GM21529 (cell line): ENCODE results near the gene RNF187.
A peak's percentile ranks its signal among the peaks of the same experiment; 100 is the strongest.

Source experiments
- ATAC-seq: cut with Tn5 transposase; IDR thresholded peaks from one replicate; pipeline ENCODE4 v1.9.1; 2021; ENCODE audit not compliant: unreplicated experiment

RNF187 gene

DNA sequence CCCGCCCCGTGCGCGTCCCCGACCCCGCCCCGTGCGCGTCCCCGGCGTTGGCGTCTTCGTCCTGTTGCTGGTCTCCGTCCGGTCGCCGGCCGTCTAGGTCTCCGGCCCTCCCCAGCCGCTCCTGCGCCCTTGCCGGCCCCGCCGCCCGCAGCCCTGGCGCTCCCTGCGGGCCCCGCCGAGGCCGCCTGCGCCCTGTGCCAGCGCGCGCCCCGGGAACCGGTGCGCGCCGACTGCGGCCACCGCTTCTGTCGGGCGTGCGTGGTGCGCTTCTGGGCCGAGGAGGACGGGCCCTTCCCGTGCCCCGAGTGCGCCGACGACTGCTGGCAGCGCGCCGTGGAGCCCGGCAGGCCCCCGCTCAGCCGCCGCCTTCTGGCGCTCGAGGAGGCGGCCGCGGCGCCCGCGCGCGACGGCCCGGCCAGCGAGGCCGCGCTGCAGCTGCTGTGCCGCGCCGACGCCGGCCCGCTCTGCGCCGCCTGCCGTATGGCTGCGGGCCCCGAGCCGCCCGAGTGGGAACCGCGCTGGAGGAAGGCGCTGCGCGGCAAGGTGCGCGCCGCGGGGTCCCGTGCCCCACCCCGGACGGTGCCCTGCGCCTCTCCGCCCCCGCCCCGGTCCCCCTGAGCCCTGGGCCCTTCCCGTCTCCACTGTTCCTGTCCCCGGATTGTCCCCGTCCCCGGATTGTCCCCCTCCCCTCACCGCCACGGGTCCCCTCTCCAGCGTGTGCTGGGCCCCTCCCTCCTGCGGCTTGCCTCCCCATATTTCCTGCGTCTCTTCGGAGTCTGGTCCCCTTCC, at the start of gene RNF187:
Gene RNF187 (plus strand): TSS at position 47 of the 789 bp plus-strand sequence.
- ATAC-seq: peak; percentile 62

DNA sequence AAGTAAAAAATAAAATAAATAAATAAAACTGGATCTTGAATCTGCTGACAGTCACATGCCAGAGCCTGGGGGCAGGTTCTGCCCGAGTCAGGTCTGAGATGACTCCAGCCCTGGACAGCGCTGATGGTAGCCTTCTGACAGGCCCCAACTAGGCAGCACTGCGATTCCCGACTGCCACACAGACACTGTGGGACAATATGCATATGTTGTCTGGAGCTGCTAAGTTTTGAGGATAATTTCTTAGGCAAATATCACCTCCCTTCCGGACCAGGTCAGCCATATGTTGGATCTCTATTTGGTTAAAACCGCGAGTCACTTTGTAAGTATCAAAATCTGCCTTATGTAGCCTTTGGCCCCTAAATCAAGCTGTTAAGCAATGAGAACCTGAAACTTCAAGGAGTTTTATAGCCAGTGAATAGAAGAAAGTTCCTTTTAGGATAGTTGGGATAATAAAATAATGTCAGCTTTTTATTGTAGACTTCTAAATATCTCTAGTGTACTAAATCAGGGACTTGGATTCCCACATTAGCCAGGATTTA, 49.7 kb upstream of the RNF187 start:
- no peak for ATAC-seq

DNA sequence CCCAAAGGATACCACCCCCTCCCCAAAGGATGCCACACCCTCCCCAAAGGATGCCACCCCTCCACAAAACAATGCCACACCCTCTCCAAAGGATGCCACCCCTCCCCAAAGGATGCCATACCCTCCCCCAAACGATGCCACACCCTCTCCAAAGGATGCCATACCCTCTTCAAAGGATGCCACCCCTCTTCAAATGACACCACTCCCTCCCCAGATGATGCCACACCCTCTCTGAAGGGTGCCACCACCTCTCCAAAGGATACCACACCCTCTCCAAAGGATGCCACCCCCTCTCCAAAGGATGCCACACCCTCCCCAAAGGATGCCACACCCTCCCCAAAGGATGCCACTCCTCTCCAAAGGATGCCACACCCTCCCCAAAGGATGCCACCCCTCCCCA, 48.9 kb upstream of the RNF187 start:
- no peak for ATAC-seq

DNA sequence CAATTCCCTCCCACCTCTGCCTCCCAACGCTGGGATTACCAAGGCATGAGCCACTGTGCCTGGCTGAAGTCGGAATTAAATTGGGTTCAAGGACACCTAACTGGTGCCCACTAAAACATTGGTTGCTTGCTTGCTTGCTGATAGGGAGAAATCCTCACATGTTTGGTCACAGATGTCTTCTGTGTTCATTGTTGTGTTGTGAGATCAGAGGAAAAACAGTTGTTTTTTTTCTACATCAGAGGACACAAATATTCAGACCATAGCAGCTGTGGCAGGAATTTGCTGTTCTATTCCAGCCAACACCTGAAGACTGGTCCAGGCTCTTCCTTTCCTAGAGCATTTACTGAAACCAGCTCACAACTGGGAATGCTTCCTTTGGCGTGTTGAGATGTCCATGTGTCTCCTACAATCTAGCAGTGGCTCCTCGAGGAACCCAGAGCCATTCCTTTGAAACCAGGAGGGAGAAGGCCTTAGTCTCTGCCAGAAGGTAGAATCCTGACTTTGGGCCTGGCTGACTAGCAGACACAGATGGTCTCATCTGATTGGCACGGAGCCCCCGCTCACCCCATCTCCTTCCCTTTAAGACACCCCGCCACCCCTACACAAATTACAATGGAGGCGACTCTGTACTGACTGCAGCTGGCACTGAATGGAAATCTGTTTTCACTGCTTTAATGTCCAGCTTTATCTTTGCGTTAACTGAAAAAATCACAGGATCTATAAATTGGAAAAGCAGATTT, 46.3 kb upstream of the RNF187 start:
- ATAC-seq: no peak

DNA sequence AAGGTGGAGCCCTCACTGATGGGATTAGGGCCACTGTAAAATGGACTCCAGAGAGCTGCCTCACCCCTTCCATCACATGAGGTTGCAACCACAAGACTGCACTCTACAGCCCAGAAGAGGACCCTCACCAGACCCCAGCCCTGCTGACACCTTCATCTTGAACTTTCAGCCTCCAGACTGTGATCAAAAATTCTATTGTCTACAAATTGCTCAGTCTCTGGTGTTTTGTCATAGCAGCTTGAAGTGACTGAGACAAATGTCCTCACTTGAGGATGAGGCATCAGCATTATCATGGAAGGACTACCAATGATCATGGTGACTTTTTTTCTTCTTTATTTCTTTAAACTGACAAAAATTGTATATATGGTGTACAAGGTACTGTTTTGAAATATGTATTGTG, 43.8 kb upstream of the RNF187 start:
- no peak for ATAC-seq

DNA sequence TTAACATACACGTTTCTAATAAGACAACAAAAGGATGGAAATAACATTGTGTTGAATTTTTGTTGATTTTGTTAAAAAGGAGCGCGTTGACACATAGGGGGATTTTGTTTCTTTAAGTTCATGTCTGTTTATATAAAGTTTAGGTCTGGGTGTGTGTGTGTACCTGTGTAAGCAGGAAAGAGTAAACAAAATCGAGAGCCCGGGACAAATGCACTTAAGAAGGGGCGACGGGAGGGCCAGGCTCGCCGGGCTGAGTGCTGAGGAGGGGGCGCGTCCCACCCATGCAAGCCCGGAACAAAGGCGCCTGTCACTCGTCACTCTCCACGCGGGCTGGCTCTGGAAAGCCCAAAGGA, 41.7 kb upstream of the RNF187 start:
- ATAC-seq: peak; percentile 18

DNA sequence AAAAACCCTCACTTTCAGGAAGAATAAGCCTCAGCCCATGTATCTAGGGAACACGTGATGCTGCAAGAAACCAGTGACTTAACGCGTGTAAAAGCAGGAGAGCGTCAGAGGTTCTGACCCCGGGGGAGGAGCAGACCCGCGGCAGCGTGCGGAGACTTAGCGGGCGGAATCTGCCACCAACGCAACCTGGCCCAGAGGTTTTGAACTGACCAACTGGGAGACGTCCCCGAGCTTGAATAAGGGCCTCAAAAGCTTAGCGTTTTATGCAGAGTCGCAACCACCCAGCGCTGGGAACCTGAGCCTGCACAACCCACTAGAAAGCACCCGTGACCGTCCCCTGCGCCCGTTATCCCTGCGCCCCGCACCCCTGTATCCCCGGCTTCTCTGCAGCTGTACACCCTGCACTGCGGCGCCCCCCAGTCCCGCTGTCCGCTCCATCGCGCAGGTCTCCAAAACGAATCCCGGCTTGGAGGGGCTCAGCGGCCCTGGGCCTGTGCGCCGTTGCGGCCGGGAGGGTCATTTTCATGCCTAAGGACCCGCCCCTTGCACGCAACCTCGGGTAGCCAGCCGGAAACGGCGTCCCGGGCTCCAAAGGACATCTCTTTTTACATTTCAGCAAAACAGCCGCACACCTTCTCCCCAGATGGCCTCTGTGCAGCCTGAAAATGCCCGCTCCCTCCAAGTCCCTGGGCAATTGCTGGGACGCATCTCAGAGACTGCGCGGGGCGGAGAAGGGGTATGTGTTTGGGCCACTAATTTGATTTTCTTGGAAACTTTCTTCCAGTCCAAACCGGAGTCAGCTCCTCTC, 41.1 kb upstream of the RNF187 start:
- ATAC-seq: peak; percentile 83

DNA sequence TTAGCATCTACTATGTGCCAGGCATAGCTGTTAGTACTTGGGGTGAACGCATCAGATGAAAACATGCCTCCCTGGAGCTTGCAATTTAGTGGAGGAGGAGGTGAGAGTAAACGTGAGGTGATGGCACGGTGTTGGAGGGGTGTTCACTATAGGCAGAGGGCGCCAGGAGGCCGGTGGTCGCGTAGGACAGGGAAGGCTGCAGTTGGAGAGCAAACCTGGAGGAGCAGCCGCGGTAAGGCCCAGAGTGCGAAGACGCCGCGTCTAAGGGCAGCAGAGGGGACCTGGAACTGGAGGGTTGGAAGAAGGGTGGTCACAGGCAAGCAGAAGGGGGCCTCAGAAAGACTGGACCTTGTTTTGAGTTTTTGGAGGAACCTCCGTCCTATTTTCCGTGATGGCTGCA, 40.3 kb upstream of the RNF187 start:
- ATAC-seq: no peak

DNA sequence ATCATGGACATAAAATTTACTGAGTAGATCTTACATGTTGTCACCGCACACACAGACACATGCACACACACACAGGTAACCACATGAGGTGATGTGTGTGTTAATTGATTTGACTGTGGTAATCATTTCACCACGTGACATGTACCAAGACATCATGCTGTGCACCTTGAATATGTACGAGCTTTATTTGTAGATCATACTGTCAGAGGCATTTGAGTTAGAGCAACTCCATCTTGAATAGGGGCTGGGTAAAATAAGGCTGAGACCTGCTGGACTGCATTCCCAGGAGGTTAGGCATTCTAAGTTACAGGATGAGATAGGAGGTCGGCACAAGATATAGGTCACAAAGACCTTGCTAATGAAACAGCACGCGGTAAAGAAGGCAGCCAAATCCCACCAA, 38.8 kb upstream of the RNF187 start:
- no peak for ATAC-seq

DNA sequence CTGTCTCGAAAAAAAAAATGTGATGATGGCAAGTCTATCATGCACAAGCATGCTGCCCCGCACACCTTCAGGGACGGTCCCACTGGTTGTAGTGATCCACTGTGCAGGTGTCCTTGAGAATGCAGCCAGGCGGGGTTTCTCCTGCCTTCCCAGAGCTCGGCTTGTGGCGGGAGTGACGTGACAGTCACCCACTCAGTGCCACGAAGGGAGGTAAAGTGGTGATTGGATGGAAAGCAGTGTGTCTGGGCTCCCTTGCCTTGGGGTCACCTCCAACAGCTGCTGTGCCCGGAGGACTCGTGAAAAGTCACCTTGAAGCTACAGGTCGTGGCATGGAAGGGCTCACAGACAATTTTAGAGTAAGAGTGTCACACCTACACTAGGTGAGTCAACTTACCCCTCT, 37.0 kb upstream of the RNF187 start:
- ATAC-seq: no peak

DNA sequence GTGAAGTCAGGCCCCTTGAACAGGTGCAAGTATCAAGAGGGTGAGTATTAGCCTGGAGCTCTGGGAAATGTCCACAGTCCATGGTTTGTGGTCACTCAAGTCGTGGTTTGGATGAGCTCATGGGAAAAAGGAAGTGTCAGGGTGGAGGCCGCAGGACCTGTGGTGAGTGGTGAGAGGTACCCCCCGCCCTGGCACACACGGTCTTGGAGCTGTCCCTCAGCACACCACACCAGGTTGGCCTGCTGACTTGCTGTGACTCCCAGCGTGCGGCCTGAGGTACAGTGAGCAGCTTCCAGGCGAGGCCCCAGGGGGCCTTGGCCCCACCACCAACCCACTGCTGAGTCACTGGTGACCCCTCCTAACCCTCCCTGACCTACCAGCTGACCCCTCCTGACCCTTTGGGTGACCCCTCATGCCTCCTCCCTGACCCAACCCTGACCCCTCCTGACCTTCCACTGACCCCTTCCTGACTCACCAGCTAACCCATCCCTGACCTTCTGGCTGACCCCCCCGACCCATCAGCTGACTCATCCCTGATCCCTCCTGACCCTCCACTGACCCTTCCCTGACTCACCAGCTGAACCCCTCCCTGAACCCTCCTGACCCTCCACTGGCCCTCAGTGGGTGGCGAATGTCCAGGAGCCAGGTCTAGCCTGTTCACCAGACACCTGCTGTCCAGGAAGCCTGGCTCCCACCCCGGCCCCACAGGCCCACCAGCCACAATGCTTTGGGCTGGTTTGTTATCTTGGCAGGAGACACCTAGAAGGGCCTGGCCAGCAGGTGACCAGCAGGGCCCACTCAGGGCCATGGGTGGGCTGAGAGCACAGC, 34.8 kb upstream of the RNF187 start:
- ATAC-seq: no peak

DNA sequence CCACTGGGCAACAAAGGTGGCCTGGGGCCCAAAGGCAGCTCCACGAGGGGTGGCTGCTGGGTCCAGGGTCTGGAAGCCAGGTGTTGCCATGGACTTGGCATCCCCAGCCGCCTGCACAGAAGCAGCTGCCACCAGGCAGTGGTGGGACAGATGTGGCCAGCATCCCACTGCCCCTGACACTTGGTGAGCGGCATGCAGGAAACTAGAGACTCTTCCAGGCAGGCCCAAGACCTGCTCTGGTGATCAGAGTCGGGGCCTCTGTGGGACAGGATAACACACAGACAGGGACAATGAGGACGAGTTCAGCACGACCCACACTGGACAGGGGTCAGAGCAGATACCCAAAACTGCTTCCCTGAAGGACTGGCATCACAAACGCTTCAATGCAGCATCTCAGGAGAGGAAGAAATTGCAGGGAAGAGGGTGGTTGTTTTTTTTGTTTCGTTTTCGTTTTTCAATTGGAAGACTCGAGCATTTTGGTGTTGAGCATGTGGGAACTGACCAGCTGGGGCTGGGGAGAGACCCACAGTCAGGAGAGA, 34.1 kb upstream of the RNF187 start:
- ATAC-seq: no peak

DNA sequence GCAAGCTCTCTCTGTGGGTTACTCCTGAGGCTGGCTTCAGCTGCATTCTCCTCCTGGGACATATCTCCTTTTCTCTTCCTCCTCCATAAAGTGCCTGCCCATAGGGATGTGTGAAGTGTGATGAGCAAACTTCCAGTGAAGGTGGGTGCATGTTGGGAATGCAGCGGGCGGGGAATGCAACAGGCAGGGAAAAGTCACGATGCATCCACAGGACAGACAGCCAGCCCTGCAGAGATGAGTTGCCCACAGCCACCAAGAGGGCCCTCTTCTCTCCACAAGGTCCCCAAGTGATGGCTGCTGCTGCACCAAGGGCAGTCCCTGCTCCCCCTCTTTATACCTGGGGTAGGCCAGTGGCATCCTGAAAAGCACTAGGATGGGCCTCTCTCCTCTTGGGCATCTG, 33.6 kb upstream of the RNF187 start:
- ATAC-seq: no peak

DNA sequence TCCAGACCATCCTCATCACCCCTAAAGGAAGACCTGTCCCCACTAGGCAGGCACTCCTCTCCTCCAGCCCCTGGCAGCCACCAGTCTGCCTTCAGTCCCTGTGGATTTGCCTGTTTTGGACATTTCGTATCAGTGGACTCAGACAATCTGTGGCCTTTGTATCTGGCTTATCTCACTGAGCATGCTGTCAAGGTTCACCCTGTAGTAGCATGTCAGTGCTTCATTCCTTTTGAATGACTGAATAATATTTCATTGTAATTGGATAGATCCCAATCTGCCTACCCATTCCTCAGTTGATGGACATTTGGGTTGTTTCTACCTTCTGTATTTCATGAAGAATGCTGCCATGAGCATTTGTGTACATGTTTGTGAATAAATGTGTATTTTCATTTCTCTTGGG, 32.9 kb upstream of the RNF187 start:
- ATAC-seq: no peak

DNA sequence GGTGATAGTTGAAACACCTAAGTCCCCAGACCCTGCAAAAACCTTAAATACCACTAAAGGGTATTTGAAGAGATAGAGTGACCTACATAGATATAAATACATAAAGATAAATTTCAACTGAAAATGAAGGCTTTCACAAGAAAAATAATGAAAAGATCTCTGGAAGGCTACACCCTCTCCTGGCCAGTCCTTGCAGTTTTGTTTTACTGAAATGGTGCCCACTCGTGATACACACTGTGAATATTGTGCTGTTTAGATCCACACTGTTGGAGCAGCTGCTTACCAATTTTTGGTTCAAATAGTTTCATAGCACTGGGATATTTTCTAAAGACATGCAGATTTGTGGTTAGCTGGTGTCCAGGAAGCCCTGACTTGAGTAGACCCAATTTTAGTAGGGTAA, 31.5 kb upstream of the RNF187 start:
- ATAC-seq: no peak

DNA sequence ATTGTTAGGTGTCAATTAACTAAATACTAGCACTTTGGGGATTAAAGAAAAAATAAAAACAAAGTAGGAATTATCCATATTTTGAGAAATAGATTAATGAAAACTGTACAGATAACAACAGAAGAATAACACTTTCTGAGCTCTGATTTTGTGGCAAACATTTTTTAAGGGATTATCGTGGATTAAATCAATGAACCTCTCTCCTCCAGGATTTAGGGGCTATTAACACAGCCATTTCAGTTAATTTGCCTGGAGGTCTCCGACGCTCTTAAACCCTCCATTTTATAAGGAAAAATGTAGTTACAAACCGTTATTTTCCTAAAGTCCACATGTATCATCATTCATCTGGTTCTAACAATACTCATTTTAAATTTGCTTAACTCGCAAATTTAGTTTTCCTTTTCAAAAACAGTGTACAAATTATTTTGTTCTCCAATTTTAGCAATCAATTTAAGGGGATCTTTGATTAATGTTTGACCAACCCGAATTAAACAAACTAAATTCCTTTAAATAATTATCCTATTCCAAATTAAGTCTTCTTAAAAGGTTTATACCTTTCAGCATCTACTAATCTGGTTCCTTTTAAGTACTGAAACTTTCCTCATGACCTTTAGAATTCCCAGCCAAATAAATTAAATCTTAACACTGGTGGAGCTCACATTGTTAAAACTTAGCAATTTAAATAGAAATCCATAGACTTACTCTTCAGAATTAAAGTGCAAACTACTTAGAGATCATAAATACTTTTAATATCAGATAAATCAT, 30.7 kb upstream of the RNF187 start:
- no peak for ATAC-seq

DNA sequence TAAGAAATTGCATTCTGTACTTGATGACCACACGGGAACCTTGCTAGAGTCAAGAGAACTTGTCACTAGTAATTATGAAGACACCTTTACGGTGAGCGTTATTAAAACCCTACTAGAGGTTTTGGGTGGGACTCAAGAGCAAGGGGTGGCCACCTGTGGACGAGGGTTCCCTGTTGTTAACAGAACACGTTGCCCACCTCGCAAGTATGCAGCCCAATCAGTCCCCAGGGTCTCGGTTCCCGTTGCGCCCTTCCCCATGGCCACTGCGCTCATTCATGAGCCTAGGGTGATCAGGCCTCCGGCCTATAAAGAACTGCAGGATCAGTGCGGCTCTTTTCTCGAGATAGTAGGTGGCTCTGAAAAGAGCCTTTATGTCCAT, 30.2 kb upstream of the RNF187 start:
- ATAC-seq: peak; percentile 15

DNA sequence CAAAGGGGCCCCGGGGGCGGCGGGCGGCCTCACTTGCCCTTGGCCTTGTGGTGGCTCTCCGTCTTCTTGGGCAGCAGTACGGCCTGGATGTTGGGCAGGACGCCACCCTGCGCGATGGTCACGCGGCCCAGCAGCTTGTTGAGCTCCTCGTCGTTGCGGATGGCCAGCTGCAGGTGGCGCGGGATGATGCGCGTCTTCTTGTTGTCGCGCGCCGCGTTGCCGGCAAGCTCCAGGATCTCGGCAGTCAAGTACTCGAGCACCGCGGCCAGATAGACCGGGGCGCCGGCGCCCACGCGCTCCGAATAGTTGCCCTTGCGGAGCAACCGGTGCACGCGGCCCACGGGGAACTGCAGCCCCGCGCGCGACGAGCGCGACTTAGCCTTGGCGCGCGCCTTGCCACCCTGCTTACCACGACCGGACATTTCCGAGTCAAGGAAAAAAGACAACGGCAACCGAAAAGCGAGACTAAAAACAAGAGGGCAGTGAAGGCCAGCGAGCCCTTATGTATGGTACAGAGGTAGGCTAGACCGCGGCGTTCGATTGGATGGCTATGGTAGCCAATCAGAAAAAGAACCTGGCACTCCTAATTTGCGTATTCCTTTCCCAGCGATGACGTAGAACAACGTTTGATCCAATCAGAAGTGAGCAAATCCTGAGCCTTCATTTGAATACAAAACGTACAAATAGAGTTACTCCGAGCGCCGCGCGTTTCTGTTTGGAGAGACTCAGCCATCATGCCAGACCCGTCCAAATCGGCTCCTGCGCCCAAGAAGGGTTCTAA, 29.6 kb upstream of the RNF187 start:
- ATAC-seq: peak; percentile 87
